Vagina (tissue), 2 donors: Measurements from ENCODE around the gene UNK.

Source experiments
- POLR2A ChIP-seq, 2 donors: fragments of 450-650 bp; IDR thresholded peaks; one replicate each; pipeline ENCODE4 v1.6.1; 2017; ENCODE audit warnings: antibody characterized with exemption in 2 of 2, mild to moderate bottlenecking in 2 of 2, moderate library complexity in 2 of 2
- TF ChIP-seq, protein P1 (sequence below), 3 experiments: fragments of 450-650 bp in 2 of 3; fragments of 200-600 bp in 1 of 3; sonication (generic) in 1 of 3; IDR thresholded peaks; one replicate each; pipeline ENCODE4 v1.5.1; 2017 to 2019; ENCODE audit warnings: antibody characterized with exemption in 3 of 3, mild to moderate bottlenecking in 2 of 3, moderate library complexity in 2 of 3

DNA sequence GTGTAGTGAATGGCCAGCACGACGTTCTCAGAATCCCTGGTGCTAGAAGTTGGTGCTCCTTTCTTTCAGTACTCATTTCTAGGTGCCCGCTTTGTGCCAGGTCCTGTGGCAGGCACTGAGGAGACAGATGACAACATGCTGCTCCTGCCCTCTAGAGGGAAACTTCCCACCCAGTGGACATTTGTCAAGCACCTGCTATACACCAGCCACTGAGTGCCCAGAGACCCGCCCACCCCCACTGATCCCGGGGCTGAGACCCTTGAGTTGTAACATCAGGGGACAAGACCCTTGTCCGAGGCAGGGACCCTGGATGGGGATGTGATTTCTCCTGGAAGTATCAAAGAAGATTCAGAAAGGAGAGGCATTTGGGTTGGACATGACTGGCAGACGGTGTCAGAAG is 34.5 kb downstream of the UNK start:
- TF ChIP-seq POLR2A (IDR thresholded peaks at IDR 0.05): no peak
- TF ChIP-seq, protein P1, sequence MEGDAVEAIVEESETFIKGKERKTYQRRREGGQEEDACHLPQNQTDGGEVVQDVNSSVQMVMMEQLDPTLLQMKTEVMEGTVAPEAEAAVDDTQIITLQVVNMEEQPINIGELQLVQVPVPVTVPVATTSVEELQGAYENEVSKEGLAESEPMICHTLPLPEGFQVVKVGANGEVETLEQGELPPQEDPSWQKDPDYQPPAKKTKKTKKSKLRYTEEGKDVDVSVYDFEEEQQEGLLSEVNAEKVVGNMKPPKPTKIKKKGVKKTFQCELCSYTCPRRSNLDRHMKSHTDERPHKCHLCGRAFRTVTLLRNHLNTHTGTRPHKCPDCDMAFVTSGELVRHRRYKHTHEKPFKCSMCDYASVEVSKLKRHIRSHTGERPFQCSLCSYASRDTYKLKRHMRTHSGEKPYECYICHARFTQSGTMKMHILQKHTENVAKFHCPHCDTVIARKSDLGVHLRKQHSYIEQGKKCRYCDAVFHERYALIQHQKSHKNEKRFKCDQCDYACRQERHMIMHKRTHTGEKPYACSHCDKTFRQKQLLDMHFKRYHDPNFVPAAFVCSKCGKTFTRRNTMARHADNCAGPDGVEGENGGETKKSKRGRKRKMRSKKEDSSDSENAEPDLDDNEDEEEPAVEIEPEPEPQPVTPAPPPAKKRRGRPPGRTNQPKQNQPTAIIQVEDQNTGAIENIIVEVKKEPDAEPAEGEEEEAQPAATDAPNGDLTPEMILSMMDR (IDR thresholded peaks at IDR 0.05): no peak
